Measurements from ENCODE around the gene C11orf54.

- TF ChIP-seq POLR2A (IDR thresholded peaks at IDR 0.05; ENCODE audit: low read depth, low read length) (no peak), BCL3 (IDR thresholded peaks at IDR 0.05; ENCODE audit: borderline replicate concordance, insufficient read depth, low read depth, low read length, poor library complexity, severe bottlenecking) (no peak), GATAD2B (conservative IDR thresholded peaks at IDR 0.05; ENCODE audit: low read depth) (no peak)
These were observed 31.2 kb upstream of the C11orf54 start for GRCh38 chr11:93710239-93710638.
